HG03095 (cell line): ENCODE data around the gene PRPH.
A peak's percentile ranks its signal among the peaks of the same experiment; 100 is the strongest.

Experiments used
- ATAC-seq: cut with Tn5 transposase; IDR thresholded peaks from one replicate; pipeline ENCODE4 v1.9.1; 2021; ENCODE audit warnings: moderate library complexity; ENCODE audit not compliant: unreplicated experiment

PRPH gene

DNA sequence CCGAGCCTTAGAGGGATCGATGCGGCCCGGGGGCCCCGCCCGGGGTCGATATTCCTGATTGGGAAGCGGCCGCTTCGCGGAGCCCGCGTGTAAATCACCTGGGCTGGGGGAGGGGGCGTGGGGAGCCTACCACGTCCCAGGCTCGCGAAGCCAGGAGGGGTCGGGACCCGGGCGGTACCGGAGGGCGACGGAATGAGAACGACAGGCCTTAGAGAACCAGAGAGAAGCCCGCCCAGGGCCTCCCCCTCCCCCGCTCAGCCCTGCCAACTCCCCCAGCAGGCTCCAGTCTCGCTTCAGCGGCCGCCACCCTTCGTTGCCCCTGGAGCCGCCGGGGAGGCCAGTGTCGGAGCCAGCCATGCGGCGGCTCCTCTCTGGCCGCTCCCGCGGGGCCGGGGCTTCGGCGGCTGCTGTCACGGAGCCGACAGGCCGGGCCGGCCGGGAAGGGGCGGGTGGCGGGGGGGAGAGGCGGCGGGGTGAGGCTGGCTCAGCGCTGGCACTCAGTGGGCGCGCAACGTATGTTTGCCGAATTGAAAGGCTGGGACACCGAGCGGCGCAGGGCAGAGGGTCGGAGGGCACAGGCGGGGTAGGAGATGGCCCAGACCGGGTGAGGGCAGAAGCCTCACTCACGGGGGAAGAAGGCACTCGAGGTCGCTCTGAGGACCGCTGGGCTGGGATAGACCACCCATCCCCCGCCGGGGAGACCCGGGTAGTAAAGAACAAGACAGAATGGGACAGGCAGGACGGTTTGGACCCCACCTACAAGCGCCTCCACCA is 50.3 kb downstream of the PRPH start:
- ATAC-seq, result peak; percentile 35

DNA sequence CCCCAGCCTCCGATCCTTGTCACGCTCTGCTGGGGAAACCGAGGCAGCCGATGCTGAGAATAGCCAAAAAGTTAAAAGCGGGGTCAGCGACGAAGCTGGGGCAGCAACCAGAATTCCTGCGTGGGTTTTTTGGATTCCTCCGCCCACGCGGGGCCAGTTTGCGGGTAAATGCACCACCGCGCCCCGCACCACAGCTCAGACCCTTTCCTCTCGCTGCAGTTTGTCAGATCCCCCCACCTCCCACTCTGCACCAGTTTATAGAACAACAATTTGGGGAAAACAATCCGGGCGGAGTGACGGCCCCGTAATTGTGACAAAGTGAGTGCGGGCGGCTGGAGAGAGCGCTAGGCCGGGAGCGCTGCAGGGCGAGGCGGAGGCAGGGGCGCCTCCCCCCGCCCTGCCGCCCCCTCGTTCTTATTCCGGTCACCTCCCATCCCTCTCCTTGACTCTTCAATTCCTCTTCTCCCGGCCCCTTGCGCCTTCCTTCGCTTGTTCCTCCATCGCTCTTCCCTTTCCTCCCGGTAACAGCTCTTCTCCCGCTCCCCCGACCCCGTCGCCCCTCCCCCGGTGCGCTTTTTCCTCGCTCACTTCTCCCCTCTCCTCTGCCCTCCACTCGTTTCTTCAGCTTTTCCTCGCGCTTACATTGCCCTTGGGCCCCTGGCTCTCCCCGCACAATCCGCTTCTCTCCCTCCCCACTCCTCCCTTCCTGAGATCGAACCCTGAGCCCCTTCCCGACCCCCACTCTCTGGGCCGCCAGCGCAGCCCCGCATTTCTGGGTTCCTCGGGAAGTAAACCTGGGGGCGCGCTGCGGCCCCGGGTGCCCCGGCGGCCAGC is 51.1 kb downstream of the PRPH start:
- ATAC-seq, result no peak

DNA sequence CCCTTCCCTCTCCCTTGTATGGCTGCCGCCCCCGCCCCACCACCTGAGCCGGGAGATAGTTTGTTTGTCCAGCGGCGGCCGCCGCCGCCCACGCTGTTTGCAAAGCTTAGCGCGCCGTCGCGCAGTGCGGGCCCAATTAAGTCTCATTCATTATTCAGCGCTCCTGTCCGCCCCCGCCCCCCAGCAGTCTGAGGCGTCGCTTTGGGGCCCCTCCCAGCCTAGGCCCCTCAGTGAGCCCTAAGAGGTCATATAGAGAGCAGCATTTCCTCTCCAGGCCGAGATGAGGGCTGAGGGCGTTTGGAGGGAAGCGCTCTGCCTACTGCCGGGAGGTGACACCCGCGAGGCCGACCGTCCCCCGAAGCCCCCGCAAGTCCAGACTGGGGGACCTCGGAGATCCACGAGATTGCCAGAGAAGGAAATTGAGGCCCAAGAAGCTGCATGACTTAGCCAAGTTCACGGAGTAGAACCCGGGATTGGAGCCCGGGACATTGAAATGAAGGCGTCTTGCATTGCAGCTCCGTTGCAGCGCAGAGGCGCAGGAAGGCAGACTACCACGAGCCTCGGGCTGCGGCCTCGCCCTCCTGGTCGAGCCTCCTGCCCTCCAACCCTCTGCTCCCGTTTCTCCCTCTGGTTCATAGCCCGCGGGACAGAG is 51.8 kb downstream of the PRPH start, which contains the start of gene DNAJC22:
Gene DNAJC22 (plus strand): TSS at position 230 of the 652 bp plus-strand sequence. CDS start 1,985 bp downstream, outside the sequence.
- ATAC-seq, result no peak

DNA sequence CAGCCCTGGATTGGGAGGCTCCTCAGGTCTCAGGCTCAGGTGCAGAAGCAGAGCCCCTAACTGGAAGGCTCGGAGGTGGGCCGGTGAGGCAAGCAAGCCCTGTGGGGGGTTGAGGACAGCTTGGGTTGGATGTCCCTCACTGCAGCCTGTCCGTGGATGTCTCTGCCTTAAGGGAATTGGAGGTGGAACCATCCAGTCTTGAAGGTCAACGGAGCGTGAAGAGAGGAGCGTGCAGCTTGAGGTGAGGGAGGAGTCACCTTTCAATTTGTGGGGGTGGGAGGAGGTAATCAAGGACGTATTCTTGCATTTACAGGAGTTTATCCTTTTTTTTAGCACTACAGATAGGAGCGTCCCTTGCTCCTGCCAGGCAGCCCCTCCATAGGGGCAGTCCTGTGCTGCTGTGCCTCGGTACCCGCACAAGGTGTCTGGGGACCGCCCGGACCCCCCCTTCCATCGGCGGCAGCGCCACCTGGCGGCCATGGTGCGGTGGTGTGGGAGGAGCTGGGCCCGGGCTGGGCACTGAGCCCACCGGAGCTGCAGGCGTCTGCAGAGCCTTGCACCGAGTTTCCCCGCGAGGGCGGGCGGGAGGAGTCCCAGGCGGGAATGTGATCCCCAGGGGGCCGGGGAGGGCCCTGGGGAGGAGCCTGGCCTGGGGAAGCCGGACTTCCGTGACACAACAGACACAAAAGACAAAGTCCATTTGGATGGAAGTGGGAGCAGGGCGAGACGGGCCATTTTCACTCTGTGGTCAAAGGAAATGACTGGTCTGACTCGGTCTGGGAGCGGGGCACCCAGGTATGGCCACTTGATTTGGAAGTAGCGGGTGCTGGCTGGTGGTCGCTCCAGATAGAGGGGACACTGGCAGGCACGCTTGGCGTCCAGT is 52.6 kb downstream of the PRPH start:
- peak; percentile 60 for ATAC-seq
